GM23248 (cell line): ENCODE measurements around the gene SCLT1. TPM values are rescaled to one million over a fixed set of nuclear protein-coding genes. Genes with fewer than 3 reads are reported as not detected.

Source experiments
- DNase-seq: peaks from one replicate; pipeline ENCODE4 v3.0.0-alpha.2; 2015
- H2AFZ ChIP-seq: fragments of 200-600 bp; sonication (generic); 2 replicates; pipeline ENCODE4 v1.6.1; 2016; ENCODE audit warnings: antibody characterized with exemption
- H3F3A ChIP-seq: fragments of 200-600 bp; sonication (generic); 2 replicates; pipeline ENCODE4 v1.6.1; 2016; ENCODE audit warnings: mild to moderate bottlenecking, antibody characterized with exemption, mixed run types; ENCODE audit not compliant: insufficient read depth
- H3K27ac ChIP-seq: fragments of 200-600 bp; sonication (generic); 2 replicates; pipeline ENCODE4 v1.5.1; 2016; ENCODE audit warnings: mild to moderate bottlenecking
- H3K27me3 ChIP-seq: fragments of 200-600 bp; sonication (generic); replicated peaks from 2 replicates; pipeline ENCODE4 v1.6.1; 2016; ENCODE audit warnings: mild to moderate bottlenecking; ENCODE audit not compliant: insufficient read depth
- H3K36me3 ChIP-seq: fragments of 200-600 bp; sonication (generic); 2 replicates; pipeline ENCODE4 v1.6.1; 2016; ENCODE audit warnings: low read depth, mild to moderate bottlenecking
- H3K4me1 ChIP-seq: fragments of 200-600 bp; sonication (generic); 2 replicates; pipeline ENCODE4 v1.6.1; 2016; ENCODE audit warnings: mild to moderate bottlenecking; ENCODE audit not compliant: insufficient read depth
- H3K4me2 ChIP-seq: fragments of 200-600 bp; sonication (generic); one replicate; pipeline ENCODE4 v1.6.1; 2016; ENCODE audit warnings: mild to moderate bottlenecking; ENCODE audit not compliant: unreplicated experiment
- H3K4me3 ChIP-seq: fragments of 200-600 bp; sonication (generic); 2 replicates; pipeline ENCODE4 v1.5.1; 2016; ENCODE audit warnings: mild to moderate bottlenecking
- H3K79me2 ChIP-seq: fragments of 200-600 bp; sonication (generic); 2 replicates; pipeline ENCODE4 v1.6.1; 2016; ENCODE audit warnings: mild to moderate bottlenecking; ENCODE audit not compliant: insufficient read depth
- H3K9ac ChIP-seq: fragments of 200-600 bp; sonication (generic); 2 replicates; pipeline ENCODE4 v1.6.1; 2016; ENCODE audit warnings: mild to moderate bottlenecking
- H3K9me2 ChIP-seq: fragments of 200-600 bp; sonication (generic); 2 replicates; pipeline ENCODE4 v1.6.1; 2016; ENCODE audit warnings: mixed run types, mild to moderate bottlenecking, moderate library complexity; ENCODE audit not compliant: insufficient read depth
- H3K9me3 ChIP-seq: fragments of 200-600 bp; sonication (generic); one replicate; pipeline ENCODE4 v1.6.1; 2017; ENCODE audit warnings: low read depth
- H4K20me1 ChIP-seq: fragments of 200-600 bp; sonication (generic); 2 replicates; pipeline ENCODE4 v1.6.0; 2016; ENCODE audit not compliant: insufficient read depth
- EZH2 ChIP-seq: fragments of 200-600 bp; sonication (generic); IDR thresholded peaks from 2 replicates; pipeline ENCODE4 v1.6.1; 2018; ENCODE audit warnings: antibody characterized with exemption, mild to moderate bottlenecking; ENCODE audit not compliant: insufficient read depth, poor library complexity, severe bottlenecking
- EZH2phosphoT487 ChIP-seq: fragments of 200-600 bp; sonication (generic); IDR thresholded peaks from 2 replicates; pipeline ENCODE4 v1.6.1; 2018; ENCODE audit warnings: antibody characterized with exemption, moderate library complexity, mild to moderate bottlenecking, low read depth; ENCODE audit not compliant: insufficient read depth
- WGBS, 2 experiments: methylation state at CpG; one replicate each; pipeline ENCODE4 v1.1.6; 2015 to 2017; ENCODE audit warnings: low lambda C conversion rate in 2 of 2, low coverage in 1 of 2; ENCODE audit errors: missing lambda C conversion rate in 2 of 2; 5-methylcytosine and 5-hydroxymethylcytosine counted together
- in situ Hi-C: fragments of 300-500 bp; cut with MboI; formaldehyde crosslinking; loops from 2 replicates; pipeline ENCODE4 v1.15.0; 2020
- polyA plus RNA-seq: library from polyadenylated mRNA; unstranded; fragments of >200 nt; fragmentation: Nextera tagmentation; extraction: Ambion mirVana; gene quantifications from 2 replicates; pipeline ENCODE4 v1.2.1, GENCODE V29; 2016
- total RNA-seq: library from RNA; depleted of rRNA; stranded (reverse); fragments of >200 nt; shearing (Covaris generic); gene quantifications from 2 replicates; pipeline ENCODE4 v1.2.3, GENCODE V29; 2014; rRNA removed

SCLT1 gene
- 7.3 and 12.5 TPM in 2 replicates for total RNA-seq
- polyA plus RNA-seq: 7.5 and 9.0 TPM in 2 replicates

DNA sequence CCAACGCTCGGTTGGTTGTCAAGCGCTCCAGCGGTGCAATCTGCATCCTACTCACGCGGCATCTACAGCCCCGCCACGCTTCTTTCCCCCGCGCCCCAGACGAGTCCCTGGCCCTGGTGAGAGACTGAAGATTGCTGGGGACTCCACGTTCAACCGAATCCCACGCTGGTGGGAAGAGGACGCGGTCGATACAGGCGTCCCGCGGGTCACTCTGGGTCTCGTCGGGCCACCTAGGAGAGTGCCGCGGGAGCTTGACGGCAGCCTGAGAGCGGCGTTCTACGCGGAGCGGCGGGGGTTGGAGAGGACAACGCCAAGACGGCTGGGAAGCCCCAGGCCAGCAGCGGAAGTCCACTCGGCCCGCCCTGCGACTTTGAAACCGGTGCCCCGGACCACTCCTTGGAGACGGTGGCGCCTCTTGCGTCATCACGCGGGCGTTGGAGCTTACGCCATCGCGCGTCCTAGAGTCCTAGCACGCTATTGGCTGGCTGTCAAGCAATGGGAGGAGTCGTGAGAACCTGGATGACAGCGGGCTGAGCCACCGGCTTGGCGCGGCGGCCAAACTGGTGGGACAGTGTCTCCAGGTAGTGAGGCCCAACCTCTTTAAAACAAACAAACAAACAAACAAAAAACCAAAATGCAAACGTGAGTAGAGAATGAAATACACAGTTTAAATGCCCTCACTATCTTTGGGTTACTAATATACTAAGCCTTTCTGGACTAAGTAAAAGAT is at the start of gene SCLT1:
TSS of gene SCLT1 (minus strand) at position 349 of the 730 bp plus-strand sequence. CDS start 436 bp downstream, outside the sequence.
- H3K9me3 ChIP-seq: no peaks in the 10 kb centered on the region
- H3K9me2 ChIP-seq: no peaks in the 10 kb centered on the region
- peaks cover 10% of the 10 kb centered on the region for H3F3A ChIP-seq
- WGBS, 2 experiments: 0 to 1% methylated on average over 46 to 56 of the region's 57 CpGs
- no peaks in the 10 kb centered on the region for H3K36me3 ChIP-seq
- in situ Hi-C loops: no loop called here
- H3K4me2 ChIP-seq: peak within 1 kb of the TSS; percentile 96
- H3K27ac ChIP-seq: peak within 1 kb of the TSS; percentile 99
- peak within 1 kb of the TSS; percentile 92 for H3K4me3 ChIP-seq
- no peaks in the 10 kb centered on the region for H3K27me3 ChIP-seq
- H3K4me1 ChIP-seq: peaks cover 20% of the 10 kb centered on the region
- peak within 1 kb of the TSS; percentile 98 for H2AFZ ChIP-seq
- TF ChIP-seq EZH2phosphoT487 (no peak), EZH2 (no peak)
- peak within 1 kb of the TSS; percentile 97 for H3K9ac ChIP-seq
- DNase-seq: peak; percentile 100
- H4K20me1 ChIP-seq: no peaks in the 10 kb centered on the region
- H3K79me2 ChIP-seq: peaks cover 46% of the 10 kb centered on the region

DNA sequence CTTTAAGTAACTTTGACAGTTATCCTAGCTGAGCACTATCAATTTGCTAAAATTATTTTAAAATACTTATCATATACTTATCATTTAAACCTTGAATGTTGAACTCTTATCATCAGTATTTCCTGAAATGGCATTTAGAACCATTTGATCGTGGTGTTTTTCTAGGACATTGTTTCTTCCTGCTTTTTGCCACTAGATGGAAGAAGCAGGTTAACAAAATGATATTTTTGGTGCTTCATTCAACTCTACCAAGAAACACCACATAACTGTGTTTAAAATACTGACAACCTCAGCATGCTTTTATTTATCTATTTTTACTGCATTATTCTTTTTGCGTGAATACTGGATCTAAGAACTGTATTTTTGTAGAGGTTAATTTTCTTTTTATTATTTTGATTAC is 47.2 kb upstream of the SCLT1 start:
- in situ Hi-C loops: no loop called here
- no peak for DNase-seq
- Histone ChIP-seq H4K20me1 (no peaks in the 10 kb centered on the region), H3F3A (no peaks in the 10 kb centered on the region), H3K9ac (no peak overlapping the region), H3K27ac (no peak overlapping the region), H3K27me3 (no peaks in the 10 kb centered on the region), H2AFZ (no peak overlapping the region), H3K79me2 (no peaks in the 10 kb centered on the region), H3K4me1 (no peaks in the 10 kb centered on the region), H3K4me3 (no peak overlapping the region), H3K36me3 (no peaks in the 10 kb centered on the region), H3K9me3 (no peaks in the 10 kb centered on the region), H3K9me2 (no peaks in the 10 kb centered on the region), H3K4me2 (no peak overlapping the region)
- TF ChIP-seq EZH2: no peak
- TF ChIP-seq EZH2phosphoT487: no peak
- WGBS, 2 experiments: 27 to 33% methylated on average over 2 of the region's 2 CpGs

DNA sequence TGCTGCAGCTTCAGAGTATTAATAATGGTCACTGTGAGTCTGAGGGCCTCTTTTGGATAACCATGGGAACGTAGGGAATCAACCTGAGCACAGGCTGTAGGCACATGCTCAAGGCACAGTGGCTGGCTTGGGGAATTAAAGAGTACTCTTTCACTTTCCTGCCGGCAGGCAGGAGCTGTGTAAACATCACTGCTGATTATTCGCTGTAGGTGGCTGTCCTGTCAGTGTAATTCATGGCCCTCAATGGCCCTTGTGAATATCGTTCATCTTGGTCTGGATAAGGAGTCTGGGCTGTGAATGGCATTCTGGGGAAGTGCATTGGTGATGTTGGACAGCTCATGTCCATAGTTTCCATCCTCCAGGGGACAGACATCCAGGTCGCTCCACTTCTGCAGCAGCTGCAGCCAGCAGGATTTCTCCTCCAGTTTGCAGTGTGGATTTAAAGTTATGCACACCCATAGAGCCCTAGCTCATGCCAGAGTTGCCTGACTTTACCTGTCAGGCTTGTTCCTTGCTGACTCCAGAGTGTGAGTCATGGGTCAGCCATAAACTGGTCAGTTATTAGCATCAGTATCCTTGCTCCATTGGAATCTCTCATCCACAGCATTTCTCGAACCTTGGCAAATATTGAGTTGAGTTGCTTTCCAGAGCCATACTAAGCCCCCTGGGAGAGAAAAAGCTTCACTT is 45.6 kb upstream of the SCLT1 start:
- in situ Hi-C loops: no loop called here
- H4K20me1 ChIP-seq: no peaks in the 10 kb centered on the region
- no peaks in the 10 kb centered on the region for H3K9me2 ChIP-seq
- TF ChIP-seq EZH2phosphoT487: no peak
- TF ChIP-seq EZH2: no peak
- H2AFZ ChIP-seq: no peak overlapping the region
- 26 to 30% methylated on average over 6 of the region's 6 CpGs for WGBS, 2 experiments
- H3K36me3 ChIP-seq: no peaks in the 10 kb centered on the region
- DNase-seq: no peak
- no peaks in the 10 kb centered on the region for H3K9me3 ChIP-seq
- no peaks in the 10 kb centered on the region for H3K4me1 ChIP-seq
- no peak overlapping the region for H3K4me3 ChIP-seq
- no peaks in the 10 kb centered on the region for H3K79me2 ChIP-seq
- no peak overlapping the region for H3K27ac ChIP-seq
- H3K27me3 ChIP-seq: no peaks in the 10 kb centered on the region
- no peak overlapping the region for H3K9ac ChIP-seq
- no peaks in the 10 kb centered on the region for H3F3A ChIP-seq
- no peak overlapping the region for H3K4me2 ChIP-seq

DNA sequence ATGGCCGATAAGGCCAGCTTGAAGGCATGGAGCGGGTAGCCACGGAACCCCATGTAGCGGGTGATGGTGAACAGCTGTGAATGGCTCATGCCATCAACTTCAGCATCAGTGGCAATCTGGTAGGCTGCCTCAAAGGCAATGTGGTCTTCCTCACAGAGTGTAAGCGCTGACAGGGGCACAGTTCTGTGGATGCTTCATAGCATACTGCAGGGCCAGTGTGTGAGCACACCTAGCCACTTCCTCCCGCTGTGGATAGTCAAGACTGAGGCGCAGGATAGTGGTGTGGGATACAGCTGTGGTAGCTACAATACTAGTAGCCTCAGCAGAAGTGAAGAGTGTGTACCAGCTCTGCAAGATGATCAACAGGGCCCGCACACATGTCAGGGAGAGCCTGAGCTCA is 43.1 kb upstream of the SCLT1 start:
- no peaks in the 10 kb centered on the region for H3K4me1 ChIP-seq
- no peak overlapping the region for H2AFZ ChIP-seq
- no peaks in the 10 kb centered on the region for H3K79me2 ChIP-seq
- no peak overlapping the region for H3K4me2 ChIP-seq
- H3K4me3 ChIP-seq: no peak overlapping the region
- H3K9ac ChIP-seq: no peak overlapping the region
- WGBS, 2 experiments: 63 to 64% methylated on average over 8 of the region's 8 CpGs
- H3K27ac ChIP-seq: no peak overlapping the region
- no peak for DNase-seq
- no peaks in the 10 kb centered on the region for H4K20me1 ChIP-seq
- H3K27me3 ChIP-seq: no peaks in the 10 kb centered on the region
- no peak for TF ChIP-seq EZH2
- no peak for TF ChIP-seq EZH2phosphoT487
- no peaks in the 10 kb centered on the region for H3K9me3 ChIP-seq
- no peaks in the 10 kb centered on the region for H3F3A ChIP-seq
- in situ Hi-C loops: no loop called here
- no peaks in the 10 kb centered on the region for H3K9me2 ChIP-seq
- no peaks in the 10 kb centered on the region for H3K36me3 ChIP-seq
